BLaER1 (cell line): Measurements from ENCODE around the gene SLMAP.
A peak's percentile ranks its signal among the peaks of the same experiment; 100 is the strongest.

Source experiments
- H3K27ac ChIP-seq: shearing (Covaris generic); formaldehyde crosslinking; 2 replicates; pipeline ENCODE4 v1.8.1; 2022
- H3K27me3 ChIP-seq: shearing (Covaris generic); formaldehyde crosslinking; 2 replicates; pipeline ENCODE4 v1.8.1; 2022
- H3K36me3 ChIP-seq: shearing (Covaris generic); formaldehyde crosslinking; 2 replicates; pipeline ENCODE4 v1.8.1; 2022
- H3K4me1 ChIP-seq: shearing (Covaris generic); formaldehyde crosslinking; 2 replicates; pipeline ENCODE4 v1.8.1; 2022
- H3K4me2 ChIP-seq: shearing (Covaris generic); formaldehyde crosslinking; 2 replicates; pipeline ENCODE4 v1.8.1; 2022
- H3K4me3 ChIP-seq: shearing (Covaris generic); formaldehyde crosslinking; 2 replicates; pipeline ENCODE4 v1.8.1; 2022
- H3K9ac ChIP-seq: shearing (Covaris generic); formaldehyde crosslinking; 2 replicates; pipeline ENCODE4 v1.8.1; 2022
- H3K9me3 ChIP-seq: shearing (Covaris generic); formaldehyde crosslinking; 2 replicates; pipeline ENCODE4 v1.8.1; 2022
- H4K20me1 ChIP-seq: shearing (Covaris generic); formaldehyde crosslinking; 2 replicates; pipeline ENCODE4 v1.8.1; 2022
- Cebpa-rat ChIP-seq: shearing (Covaris generic); IDR thresholded peaks from 2 replicates; pipeline ENCODE4 v1.8.1; 2022

SLMAP gene

DNA sequence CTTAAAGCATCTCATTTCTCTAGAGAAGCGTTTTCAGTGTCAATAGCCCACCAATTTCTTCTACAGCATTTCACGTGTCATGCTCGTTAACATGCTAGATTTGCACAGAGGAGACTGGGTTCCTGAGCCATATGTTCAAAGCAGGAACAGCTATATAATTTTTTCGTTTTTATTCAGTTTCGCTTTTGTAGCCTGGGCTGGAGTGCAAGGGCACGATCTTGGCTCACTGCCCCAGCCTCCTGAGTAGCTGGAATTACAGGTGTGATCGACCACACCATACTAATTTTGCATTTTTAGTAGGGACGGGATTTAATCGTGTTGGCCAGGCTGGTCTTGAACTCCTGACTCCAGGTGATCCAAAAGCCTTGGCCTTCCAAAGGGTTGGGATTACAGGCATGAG, 6.6 kb upstream of the SLMAP start:
- no peak for TF ChIP-seq Cebpa-rat
- no peaks in the 10 kb centered on the region for H3K36me3 ChIP-seq
- no peaks in the 10 kb centered on the region for H3K9me3 ChIP-seq
- H3K27me3 ChIP-seq, result no peaks in the 10 kb centered on the region
- H4K20me1 ChIP-seq, result no peaks in the 10 kb centered on the region
- no peak overlapping the region for H3K27ac ChIP-seq
- no peak overlapping the region for H3K9ac ChIP-seq
- no peak overlapping the region for H3K4me2 ChIP-seq
- H3K4me1 ChIP-seq, result 0 out of 2 replicates have a peak, but pooled peaks cover 6% of the 10 kb centered on the region
- H3K4me3 ChIP-seq, result no peak overlapping the region

DNA sequence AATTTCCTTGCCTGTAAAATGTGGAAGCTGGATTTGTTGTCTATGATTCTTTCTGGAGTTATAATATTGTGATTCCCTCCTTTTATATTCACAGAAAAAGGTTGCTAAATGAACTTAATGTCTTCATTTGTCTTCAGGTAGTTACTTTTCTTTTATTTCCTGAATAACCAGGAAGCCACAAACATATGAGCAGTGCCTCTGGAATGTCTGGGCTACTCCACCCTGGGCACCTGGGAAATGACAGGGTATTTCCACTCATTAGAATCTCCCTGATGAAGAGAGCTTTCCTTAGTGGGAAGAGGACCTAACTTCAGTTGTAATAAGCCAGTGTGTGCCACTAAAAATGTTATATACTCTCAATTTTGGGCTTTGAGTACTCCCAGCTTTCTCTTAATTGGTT, 3.8 kb upstream of the SLMAP start:
- H3K4me3 ChIP-seq, result no peak overlapping the region
- H3K27me3 ChIP-seq, result no peaks in the 10 kb centered on the region
- no peak overlapping the region for H3K27ac ChIP-seq
- no peak overlapping the region for H3K9ac ChIP-seq
- peaks cover 10% of the 10 kb centered on the region for H4K20me1 ChIP-seq
- no peaks in the 10 kb centered on the region for H3K36me3 ChIP-seq
- no peak overlapping the region for H3K4me2 ChIP-seq
- H3K4me1 ChIP-seq, result peaks cover 9% of the 10 kb centered on the region
- no peak for TF ChIP-seq Cebpa-rat
- H3K9me3 ChIP-seq, result no peaks in the 10 kb centered on the region

DNA sequence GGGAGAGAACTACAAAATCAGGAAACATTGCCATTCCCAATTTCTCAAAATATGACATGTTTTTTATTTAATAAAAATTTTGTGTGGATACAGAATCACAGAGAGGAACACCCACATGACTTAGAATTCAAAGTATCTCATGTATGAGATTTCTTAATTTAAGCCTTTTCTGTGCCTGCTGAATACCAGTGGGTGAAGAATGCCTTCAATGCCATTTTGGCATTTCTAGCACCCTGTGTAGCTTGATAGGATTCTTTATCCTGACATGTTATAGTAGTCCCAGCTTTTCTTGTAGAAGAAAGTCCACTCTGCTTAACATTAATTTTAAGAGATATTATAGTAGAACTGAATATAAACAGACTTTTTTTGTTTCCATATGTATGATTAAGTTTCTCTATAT, 3.1 kb upstream of the SLMAP start:
- Histone ChIP-seq H4K20me1 (peaks cover 17% of the 10 kb centered on the region), H3K9me3 (no peaks in the 10 kb centered on the region), H3K27me3 (no peaks in the 10 kb centered on the region), H3K4me3 (no peak overlapping the region), H3K36me3 (no peaks in the 10 kb centered on the region), H3K27ac (no peak overlapping the region), H3K9ac (no peak overlapping the region), H3K4me2 (no peak overlapping the region), H3K4me1 (peaks cover 16% of the 10 kb centered on the region)
- TF ChIP-seq Cebpa-rat, result no peak

DNA sequence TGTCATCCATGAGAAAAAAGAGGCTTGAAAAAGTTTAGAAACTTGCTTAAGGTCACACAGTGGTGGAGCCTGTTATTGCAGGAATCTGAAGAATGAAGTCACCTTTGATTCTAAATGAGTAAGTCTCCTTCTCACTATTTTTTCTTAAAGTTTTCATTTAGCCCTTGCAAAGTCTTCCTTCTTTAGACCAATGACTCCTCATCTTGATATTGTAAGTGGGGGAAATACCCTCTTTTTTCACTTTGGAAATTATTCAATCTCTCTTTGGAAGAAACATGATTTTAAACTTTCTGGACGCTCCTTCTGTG, 787 bp upstream of the SLMAP start:
- no peak for TF ChIP-seq Cebpa-rat
- Histone ChIP-seq H3K4me1 (peaks cover 39% of the 10 kb centered on the region), H3K4me2 (peak overlapping the region; percentile 83), H3K9ac (peak overlapping the region; percentile 96), H3K27me3 (no peaks in the 10 kb centered on the region), H3K9me3 (no peaks in the 10 kb centered on the region), H4K20me1 (peaks cover 40% of the 10 kb centered on the region), H3K36me3 (peaks cover 13% of the 10 kb centered on the region), H3K27ac (peak overlapping the region; percentile 96), H3K4me3 (peak overlapping the region; percentile 100)

DNA sequence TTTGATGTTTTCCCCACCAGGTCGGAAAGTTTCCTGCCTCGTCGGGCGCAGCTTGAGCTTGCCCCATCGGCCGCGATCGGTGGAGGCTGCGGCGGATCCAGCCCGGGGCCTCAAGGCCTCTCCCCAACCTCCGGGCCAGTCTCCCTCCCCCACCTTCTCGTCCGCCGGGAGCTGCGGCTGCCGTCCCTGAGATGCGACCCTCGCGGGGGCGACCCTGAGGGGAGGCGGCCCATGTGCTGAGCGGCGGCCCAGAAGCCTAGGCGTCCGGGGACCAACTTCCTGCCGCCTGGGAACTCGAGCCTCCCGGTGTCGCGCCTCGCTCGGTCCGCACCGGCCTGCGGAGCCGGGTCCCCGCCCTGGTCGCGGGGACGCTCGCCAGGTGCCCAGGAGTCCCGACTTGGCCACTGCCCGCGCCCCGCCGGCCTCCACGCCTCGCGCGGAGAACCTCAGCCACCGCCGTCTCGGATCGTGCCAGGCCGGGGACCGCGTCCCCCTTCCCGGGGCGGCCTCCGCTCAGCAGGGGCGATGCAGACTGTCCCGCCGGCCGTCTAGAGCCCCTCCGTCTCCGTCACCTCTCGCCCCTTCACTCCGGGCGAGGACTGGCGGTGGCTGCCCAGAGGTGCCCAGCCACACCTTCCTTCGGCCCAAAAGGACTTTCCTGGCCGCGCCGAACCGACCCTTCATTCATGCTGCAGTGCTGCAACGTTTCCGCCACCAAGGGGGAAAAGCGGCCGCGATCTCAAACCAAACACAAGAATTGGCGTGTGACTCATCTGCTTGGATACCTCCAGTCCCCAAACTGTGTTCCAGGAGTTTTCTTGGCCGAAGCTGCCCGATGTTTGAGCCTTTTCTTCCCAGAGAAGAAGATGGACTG, 656 bp downstream of the SLMAP start:
- H3K27ac ChIP-seq, result peak overlapping the region; percentile 96
- peak overlapping the region; percentile 96 for H3K9ac ChIP-seq
- H3K9me3 ChIP-seq, result no peaks in the 10 kb centered on the region
- H3K4me1 ChIP-seq, result peaks cover 47% of the 10 kb centered on the region
- no peak for TF ChIP-seq Cebpa-rat
- peak overlapping the region; percentile 100 for H3K4me3 ChIP-seq
- peaks cover 48% of the 10 kb centered on the region for H4K20me1 ChIP-seq
- no peaks in the 10 kb centered on the region for H3K27me3 ChIP-seq
- H3K36me3 ChIP-seq, result peaks cover 26% of the 10 kb centered on the region
- peak overlapping the region; percentile 82 for H3K4me2 ChIP-seq

DNA sequence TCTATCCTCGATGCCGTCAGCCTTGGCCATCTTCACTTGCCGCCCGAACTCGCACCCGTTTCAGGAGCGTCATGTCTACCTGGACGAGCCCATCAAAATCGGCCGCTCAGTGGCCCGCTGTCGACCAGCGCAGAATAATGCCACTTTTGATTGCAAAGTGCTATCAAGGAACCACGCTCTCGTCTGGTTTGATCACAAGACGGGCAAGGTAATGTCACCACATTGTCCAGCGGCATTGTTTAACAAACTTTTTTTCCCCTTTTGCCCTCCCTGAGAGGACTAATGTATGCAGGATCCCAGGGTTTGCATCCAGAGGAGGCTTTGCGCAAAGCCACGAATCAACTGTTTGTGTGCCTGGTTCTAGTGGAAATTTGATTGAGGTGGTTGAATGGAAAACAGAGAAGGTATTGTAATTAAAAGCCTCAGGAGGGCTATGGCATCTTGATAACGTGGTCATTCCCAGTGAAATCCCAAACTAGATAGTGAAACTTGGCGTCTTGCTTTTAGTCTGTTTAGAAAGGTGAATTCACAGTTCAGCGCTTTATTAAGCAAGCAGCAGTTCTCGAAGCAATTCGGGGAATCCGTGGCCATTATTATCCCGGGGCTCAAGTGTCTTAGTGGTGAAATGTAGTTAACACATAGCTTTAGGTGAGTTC, 1.7 kb downstream of the SLMAP start:
- Histone ChIP-seq H3K4me3 (peak overlapping the region; percentile 100), H3K9ac (peak overlapping the region; percentile 96), H3K36me3 (peaks cover 31% of the 10 kb centered on the region), H3K4me1 (peaks cover 47% of the 10 kb centered on the region), H3K9me3 (no peaks in the 10 kb centered on the region), H3K27ac (no peak overlapping the region), H3K27me3 (no peaks in the 10 kb centered on the region), H3K4me2 (peak overlapping the region; percentile 82), H4K20me1 (peaks cover 58% of the 10 kb centered on the region)
- TF ChIP-seq Cebpa-rat, result no peak

DNA sequence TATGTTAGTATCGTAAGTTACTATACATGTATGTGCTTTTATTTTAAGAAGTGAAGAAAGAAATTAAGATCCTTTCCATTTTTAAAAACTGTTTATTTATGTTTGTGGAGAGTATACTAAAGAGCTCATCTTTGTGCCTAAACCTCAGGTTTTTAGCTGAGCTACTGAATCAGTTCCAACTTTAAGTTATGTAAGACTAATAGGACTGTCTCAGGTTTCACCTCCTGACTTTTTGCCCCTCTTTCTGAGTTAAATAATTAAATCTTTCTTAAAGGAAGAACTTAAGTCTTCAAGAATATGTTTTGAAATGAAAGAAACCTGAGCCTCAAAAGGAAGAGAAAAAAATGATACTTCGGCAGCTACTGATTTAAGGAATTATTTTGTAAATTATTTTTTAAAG, 2.6 kb downstream of the SLMAP start:
- Histone ChIP-seq H3K4me2 (peak overlapping the region; percentile 82), H3K36me3 (peaks cover 38% of the 10 kb centered on the region)
- TF ChIP-seq Cebpa-rat, result no peak

DNA sequence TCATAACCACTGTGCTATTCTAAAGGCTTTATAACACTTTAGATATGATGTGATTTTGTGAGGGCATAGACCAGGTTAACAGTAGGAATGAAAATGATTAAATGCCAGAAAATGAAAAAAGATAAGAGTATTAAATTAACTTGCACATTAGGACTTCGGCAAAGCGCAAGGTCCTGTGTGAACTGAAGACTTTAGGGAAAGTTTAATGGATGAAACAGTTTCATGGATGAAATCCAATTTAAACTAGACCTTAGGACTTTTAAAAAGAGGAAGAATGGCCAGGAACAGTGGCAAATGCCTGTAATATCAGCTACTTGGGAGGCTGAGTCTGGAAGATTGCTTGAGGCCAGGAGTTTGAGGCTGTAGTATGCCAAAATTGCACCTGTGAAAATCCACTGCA, 8.7 kb downstream of the SLMAP start:
- no peak overlapping the region for H3K27ac ChIP-seq
- no peaks in the 10 kb centered on the region for H3K27me3 ChIP-seq
- peaks cover 93% of the 10 kb centered on the region for H4K20me1 ChIP-seq
- H3K4me1 ChIP-seq, result peaks cover 13% of the 10 kb centered on the region
- no peak overlapping the region for H3K4me3 ChIP-seq
- no peaks in the 10 kb centered on the region for H3K9me3 ChIP-seq
- no peak for TF ChIP-seq Cebpa-rat
- no peak overlapping the region for H3K4me2 ChIP-seq
- H3K9ac ChIP-seq, result no peak overlapping the region
- peaks cover 70% of the 10 kb centered on the region for H3K36me3 ChIP-seq

More for the DNA sequence above, 2.6 kb downstream of the SLMAP start:
- H3K27me3 ChIP-seq, result no peaks in the 10 kb centered on the region
- H4K20me1 ChIP-seq, result peaks cover 67% of the 10 kb centered on the region
- H3K9me3 ChIP-seq, result no peaks in the 10 kb centered on the region
- H3K4me1 ChIP-seq, result peaks cover 47% of the 10 kb centered on the region
- no peak overlapping the region for H3K27ac ChIP-seq
- H3K4me3 ChIP-seq, result peak overlapping the region; percentile 100
- peak overlapping the region; percentile 63; the same call in 1 of the 2 replicates for H3K9ac ChIP-seq

DNA sequence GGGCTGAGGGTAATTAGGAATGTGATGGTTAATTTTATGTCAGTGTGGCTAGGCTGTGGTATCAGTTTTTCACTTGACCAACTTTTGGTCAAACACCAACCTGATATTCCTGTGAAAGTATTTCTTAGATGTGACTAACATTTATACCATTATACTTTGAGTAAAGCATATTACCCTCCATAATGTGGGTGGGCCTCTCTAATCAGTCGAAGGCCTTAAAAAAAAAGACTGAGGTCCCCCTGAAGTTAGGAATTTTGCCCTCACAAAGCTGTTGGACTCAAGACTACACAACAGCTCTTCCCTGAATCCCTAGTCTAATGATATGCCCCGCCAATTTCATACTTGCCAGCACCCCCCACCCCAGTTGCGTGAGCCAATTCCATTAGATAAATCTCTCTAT, 12.5 kb downstream of the SLMAP start:
- H3K4me3 ChIP-seq, result no peak overlapping the region
- no peak overlapping the region for H3K27ac ChIP-seq
- no peaks in the 10 kb centered on the region for H3K9me3 ChIP-seq
- H4K20me1 ChIP-seq, result peaks cover 98% of the 10 kb centered on the region
- H3K4me2 ChIP-seq, result no peak overlapping the region
- H3K27me3 ChIP-seq, result no peaks in the 10 kb centered on the region
- H3K36me3 ChIP-seq, result peaks cover 64% of the 10 kb centered on the region
- H3K4me1 ChIP-seq, result no peaks in the 10 kb centered on the region
- no peak overlapping the region for H3K9ac ChIP-seq
- TF ChIP-seq Cebpa-rat, result no peak
